ENCODE data around the gene COL1A1.

COL1A1 gene

GRCh38 chr17:50153650-50154575 is 47.5 kb downstream of the COL1A1 start:
- no peak for DNase-seq (ENCODE audit: low read depth)

DNA sequence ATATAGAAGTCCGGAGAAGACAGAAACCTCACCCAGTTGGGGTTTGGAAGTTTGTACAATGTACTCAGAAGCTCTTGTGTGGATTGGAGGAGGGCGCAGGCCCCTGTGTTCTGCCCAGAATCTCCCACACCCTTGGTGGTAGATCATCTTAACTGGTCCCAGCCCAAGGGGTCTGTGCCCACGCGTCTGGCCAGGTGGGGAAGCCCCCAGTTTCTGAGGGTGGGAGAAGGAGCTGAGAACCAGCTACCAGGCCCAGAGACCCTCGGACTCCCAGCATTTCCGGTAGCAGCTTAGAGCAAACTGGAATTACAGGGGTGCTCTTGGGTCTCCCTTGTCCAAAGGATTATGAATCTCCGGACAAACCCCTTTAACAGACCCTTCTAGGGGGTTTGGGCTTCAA is 48.7 kb downstream of the COL1A1 start:
- no peak for DNase-seq (ENCODE audit: low read depth)

GRCh38 chr17:50151937-50152547 is 49.4 kb downstream of the COL1A1 start:
- peak; percentile 76 for DNase-seq (ENCODE audit: low read depth)

DNA sequence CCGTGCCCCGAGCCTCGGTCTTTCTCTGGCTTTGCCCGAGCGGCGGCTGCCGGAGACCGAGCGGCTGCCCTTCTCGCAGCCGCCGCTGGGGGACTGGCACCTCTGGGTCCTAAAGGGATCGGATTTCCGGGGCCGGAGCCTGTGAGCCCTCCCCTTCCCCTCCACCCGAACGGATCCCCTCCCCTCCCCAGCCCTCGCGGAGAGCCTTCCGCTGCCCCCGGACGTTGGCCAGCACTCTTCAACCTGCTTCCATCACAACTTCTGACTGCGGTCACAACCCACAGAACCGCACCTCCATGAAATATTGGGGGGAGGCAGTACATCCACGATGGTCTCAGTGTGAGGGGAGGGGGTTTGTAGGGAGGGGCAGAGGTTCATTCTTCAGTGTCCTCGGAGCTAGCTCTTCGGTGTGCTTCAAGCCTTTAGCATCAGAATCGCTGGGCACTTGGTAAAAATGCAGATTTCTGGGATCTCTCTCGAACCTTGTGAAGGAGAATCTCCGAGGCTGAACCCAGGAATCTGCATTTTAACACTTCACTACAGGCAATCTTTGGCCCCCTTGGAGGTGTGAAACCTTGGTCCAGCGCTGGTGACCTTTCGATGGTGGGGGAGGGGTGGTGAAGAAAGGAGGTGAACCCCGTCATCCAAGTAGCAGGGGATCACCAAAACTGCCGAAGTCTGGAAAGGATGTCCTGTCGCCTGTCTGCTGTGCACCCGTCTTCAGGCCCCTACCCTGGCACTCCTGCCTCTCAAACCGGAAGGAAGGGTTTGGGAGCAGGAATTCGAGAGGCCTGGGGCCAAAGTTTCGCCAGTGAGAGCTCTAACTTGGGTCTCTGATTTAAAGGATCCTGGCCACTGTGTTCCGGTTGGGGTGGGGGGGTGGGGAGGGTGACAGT is 50.1 kb downstream of the COL1A1 start:
- DNase-seq (ENCODE audit: low read depth), result peak; percentile 86

DNA sequence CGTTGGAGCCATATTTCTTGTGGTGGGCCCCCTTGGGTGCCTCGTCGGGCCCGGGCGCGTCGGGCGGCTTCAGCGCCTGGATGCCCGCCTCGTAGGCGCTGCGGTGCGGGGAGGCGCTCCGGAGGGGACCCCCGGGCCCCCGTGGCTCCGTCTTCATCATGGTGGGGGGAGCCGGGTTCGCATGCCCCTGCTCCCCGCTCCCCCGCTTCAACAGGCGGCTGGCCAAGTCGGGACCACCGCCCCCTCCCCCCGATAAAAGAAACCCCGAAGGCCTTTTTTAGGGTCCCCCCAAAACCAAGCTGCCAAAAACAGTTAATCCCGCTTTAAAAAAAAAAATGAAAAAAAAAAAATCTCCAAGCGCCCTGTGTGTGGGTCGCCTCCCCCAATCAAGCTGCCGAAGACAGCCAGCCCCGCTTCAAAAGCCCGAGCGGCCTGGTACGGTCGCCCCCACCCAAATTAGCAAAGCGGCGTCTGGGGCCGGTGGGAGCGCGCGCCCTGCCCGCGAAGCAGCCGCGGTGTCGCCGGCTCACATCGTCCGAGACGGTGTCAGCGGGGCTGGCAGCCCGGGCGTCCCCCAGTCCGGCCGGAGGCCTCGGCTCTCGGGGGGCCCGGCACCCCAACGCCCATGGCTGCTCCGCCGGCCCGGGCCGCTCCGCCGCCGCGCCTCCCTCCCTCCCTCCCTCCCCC is 50.9 kb downstream of the COL1A1 start, which contains the start of gene PPP1R9B:
TSS of gene PPP1R9B (minus strand) at position 324 of the 687 bp plus-strand sequence. CDS start at position 160, 164 bp downstream.
- no peak for DNase-seq (ENCODE audit: low read depth)

DNA sequence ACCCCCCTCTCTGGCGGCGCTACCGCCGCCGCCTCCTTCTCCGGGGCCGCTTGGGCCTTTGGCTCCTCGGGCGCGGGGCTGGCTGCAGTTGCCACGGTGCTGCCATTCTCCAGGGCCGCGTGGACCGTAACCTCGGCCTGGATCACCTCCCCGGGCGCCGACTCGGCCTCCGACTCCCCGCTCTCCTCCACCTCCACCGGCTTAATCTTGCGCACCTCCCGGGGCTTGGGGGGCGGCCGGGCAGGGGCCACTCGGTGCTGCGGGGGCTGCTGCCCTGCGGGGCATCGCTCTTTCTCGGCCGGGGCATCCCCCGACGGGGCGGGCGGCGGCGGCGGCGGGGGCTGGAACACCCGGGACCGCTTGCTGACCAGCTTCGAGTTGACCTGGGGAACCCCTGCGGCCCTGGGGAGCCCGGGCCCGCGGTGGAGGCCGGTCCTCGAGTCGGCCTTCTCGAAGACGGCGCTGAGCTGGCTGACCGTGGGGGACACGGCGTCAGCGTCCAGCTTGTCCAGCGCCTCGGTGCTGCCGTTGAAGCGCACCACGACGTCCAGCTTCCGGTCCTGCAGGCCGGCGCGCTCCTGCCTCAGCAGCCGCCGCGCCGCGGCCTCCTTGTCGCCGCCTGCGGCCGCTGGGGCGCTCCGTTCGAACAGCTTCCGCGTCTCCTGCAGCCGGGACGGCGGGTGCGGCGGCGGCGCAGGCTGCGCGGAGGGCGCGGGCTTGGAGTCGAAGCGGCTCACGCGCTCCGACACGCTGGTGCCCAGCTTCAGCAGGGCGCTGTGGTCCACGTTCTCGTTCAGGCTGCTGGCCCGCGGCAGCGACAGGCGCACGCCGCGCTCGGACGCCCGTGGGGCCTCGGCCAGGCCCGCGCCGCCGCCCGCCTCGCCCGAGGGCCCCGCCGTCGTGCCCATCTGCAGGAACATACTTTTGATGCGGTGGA is 51.7 kb downstream of the COL1A1 start:
- DNase-seq (ENCODE audit: low read depth), result no peak

GRCh38 chr17:50149091-50149416 is 52.4 kb downstream of the COL1A1 start:
- DNase-seq (ENCODE audit: low read depth), result no peak

DNA sequence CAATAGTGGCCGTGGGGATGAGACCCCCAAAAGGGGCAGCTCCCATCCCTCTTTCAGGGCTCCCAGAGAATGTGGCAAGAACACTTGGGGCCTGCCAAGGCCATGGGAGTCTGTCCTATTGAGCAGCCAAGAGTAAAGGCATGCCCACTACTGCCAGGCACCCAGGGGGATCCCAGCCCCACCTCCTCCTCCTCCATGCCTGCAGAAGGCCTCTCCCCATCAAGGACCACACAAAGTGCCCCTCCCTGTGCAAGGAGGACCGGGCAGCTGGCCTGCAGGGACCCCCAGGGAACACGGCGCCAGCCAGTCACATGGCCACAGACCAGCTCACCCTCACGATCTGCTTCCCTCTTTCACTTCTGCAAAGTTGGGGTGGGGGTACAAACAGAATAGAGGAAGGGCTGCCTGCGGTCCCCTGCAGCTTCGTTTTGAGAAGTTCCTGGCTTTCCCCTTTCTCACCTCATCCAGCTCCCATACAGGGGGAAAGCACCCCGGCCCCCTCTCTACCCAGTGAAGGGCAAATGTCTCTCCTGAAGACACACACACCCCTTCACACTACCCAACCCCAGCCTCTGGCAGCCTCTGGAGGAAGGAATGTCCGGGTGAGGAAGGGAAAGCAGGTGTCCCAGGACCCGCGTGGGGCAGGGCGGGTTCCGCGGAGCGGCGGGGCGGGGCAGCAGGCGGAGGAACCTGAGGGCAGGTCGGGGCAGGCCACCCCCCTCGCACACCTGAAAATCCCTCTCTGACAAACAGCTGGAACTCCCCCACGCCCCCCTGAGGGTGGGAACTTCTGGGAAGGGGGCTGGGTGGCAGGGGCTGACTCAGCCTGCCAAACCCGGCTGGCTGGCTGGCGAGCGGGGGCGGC is 53.0 kb downstream of the COL1A1 start:
- no peak for DNase-seq (ENCODE audit: low read depth)

GRCh38 chr17:50147841-50148225 is 53.6 kb downstream of the COL1A1 start:
- DNase-seq (ENCODE audit: low read depth), result no peak

DNA sequence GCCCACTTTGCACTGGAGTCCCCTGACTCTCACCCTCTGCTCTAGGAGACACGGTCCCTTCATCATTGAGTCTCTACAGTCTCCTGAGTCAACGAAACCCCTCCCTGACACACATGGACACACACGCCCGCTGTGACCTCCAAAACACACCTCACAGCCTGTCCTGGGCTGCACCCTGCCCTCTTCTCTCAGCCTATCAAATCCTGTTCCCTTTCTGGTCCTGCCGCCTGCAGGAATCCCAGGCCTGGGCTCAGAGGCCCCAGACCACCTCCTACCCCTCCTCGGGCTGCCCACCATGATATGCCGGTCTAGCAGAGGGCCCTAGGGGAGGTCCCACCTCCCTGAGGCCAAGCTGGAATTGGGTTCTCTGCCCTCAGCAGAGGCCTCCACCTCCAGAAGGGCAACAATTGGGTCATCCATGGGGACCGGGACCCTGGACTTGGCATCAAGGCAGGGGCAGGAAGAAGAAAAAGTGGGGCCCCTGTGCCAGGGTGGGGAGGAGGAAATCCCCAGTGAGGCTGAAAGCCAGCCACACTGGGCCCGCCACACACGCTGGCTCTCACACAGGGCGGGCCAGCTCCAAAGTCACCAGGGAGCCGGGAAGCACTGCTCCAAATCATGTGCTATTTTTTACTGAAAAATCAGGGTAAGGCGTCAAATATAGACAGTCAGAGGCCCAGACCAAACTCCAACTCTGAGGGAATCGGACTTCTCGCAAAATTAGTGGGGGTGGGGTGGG is 54.3 kb downstream of the COL1A1 start:
- DNase-seq (ENCODE audit: low read depth), result no peak

DNA sequence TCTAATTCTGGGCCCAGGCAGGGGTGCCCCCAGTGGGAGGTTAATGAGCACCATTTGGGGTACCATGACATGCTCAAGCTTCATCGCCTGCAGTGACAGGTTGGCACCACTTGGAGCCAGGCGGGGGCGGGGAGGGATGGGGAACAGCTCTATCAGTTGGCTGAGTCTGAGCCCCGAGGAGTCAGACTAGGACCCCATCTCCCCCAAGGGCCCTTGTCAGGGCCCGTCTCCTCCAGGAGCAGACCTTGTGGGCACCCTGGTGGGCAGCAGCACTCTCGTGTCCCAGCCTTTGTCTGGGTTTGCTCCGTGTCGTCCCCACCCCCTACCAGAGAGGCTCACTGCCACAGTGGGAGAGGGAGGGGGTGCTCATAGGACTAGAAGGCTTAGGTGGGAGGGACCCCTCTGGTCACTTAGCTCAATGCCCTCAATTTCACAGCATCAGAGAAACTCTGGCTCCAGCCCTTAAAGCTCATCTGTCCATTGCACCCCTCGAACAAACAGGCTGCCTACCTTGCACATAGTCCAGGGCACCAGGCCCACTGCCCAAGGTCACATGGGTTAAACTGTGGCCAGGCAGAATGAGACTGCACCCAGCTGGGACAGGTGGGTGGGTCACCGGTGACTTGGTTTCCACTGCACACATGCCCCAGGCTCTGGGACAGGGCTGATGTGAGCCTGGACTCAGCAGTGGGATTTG is 55.1 kb downstream of the COL1A1 start:
- DNase-seq (ENCODE audit: low read depth), result no peak

DNA sequence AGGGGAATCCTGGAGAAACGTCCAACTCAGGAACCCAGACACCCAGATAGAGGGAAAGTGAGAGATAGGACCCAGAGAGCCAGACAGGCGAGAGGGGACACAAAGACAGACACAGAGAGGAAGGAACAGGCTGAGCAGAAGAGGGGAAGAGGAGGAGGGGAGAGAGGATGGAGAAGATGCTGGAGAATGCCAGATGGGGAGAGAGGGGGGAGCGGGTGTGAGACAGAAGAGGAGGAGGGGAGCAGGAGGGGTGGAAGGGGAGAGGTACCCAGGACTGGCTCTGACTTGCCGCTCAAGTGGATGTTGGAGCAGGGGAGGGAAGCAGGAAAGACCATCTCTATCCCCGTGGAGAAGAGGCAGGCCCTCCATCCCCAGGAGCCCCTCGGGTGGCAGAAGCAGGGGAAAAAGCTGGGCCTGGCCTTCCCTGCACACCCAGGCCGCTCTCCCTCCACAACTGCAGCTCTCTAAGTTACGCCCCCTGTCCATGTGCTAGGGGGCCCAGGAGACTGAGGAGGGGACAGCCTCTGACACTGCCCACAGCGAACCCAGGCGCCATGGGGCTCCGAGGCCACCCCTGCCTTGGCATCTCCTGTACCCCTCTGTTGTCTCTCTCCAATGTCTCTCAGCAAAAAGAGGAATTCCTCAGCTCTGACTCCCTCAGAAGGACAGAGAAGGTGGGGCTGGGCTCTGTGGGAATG is 55.8 kb downstream of the COL1A1 start:
- DNase-seq (ENCODE audit: low read depth), result no peak

DNA sequence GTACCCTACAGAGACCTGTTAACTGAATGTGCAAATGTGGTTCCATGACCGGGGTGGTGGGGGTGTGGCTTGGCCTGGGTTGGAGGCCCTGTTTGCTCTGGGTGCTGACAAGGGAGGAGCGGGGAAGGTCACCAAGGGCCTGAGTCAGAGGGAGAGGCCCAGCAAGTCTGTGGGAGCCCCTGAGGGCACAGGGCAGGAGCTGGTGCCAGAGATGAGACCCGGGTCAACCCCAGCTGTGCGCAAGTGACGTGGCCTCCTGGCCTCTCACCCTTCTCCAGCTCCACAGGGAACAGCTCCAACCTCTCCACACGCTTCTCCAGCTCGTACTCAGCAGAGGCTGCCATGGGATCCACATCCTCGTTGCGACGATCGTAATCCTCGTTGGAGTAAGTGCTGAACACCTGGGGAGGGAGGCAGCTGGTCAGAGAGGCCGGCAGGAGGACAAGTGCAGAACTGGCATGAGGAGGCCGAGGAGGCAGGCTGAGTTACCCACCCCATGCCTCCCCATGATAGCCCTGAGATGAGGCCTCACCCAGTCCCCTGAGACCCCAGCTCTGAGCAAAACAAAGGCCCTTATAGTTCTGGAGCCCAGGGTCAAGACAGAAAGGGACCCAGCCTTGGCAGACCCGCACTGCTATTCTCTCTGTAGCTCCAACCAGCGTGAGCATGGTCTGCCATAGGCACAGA is 56.4 kb downstream of the COL1A1 start:
- DNase-seq (ENCODE audit: low read depth), result no peak

- DNase-seq (ENCODE audit: low read depth), result no peak
These were observed 57.1 kb downstream of the COL1A1 start for GRCh38 chr17:50144355-50144754.

DNA sequence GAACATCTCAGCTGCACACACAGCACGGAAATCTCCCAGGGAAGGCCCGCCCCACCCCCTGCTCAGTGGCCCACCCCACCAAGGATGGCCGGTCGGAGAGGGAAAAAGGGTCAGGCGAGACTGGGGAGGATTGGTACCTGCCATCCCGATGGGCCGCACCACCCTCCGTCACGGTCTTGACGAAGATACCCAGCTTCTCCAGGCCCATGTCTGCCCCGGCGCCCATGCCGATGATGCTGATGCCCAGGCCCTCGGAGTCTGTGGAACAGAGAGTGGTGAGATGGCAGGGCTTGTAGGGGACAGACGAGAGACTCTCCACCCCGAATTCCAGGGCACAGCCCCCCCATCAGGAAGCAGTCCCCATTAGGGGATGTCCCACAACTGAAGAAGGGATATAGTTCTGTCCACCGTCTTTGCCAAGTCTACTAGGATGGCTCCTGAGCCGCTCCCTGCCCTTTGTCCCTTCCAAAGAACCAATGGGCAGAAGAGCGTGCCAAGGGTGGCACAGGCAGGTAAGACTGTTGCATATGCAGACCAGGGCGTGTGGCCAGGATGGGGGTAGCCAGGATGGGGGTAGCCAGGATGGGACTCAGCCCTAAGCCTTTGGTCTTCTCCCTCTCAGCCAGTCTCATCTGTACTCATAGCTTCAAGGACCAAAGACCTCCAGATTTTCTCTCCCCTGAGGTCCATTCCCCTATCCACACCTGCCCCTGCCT is 57.8 kb downstream of the COL1A1 start:
- no peak for DNase-seq (ENCODE audit: low read depth)

DNA sequence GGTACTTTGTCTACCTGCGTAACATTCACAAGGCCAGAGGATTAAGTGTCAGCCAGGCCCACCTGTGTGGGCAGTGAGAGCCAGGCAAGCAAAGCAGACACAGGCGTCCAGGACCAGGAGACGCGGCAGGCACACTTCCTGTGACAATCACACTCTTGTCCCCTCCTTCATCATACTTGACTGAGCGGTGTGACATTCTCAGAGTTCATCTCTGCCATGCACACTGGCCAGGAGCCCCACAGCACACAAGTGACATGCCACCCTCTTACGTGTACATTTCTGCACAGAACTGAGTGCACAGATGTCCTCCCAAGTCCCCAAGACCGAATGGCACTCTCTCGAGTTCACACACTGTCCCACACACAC is 59.7 kb downstream of the COL1A1 start:
- no peak for DNase-seq (ENCODE audit: low read depth)

Data from stromal cell of bone marrow (primary cell).